GM23248 (cell line): ENCODE measurements around the gene VPS39.

ENCODE experiments used
- EZH2 ChIP-seq: fragments of 200-600 bp; sonication (generic); IDR thresholded peaks from 2 replicates; pipeline ENCODE4 v1.6.1; 2018; ENCODE audit warnings: antibody characterized with exemption, mild to moderate bottlenecking; ENCODE audit not compliant: insufficient read depth, poor library complexity, severe bottlenecking
- EZH2phosphoT487 ChIP-seq: fragments of 200-600 bp; sonication (generic); IDR thresholded peaks from 2 replicates; pipeline ENCODE4 v1.6.1; 2018; ENCODE audit warnings: antibody characterized with exemption, moderate library complexity, mild to moderate bottlenecking, low read depth; ENCODE audit not compliant: insufficient read depth

GRCh38 chr15:42194513-42194912 is 13.6 kb downstream of the VPS39 start:
- TF ChIP-seq EZH2phosphoT487 (no peak), EZH2 (no peak)
